GM18520 (cell line): Measurements from ENCODE around the gene UXS1.
"Not testable (repeated sequence)": the region's sequence is repeated elsewhere in the genome, so short reads cannot be mapped to it uniquely, and the experiment has no call there.

ENCODE experiments used
- ATAC-seq: cut with Tn5 transposase; IDR thresholded peaks from one replicate; pipeline ENCODE4 v1.9.1; 2021; ENCODE audit not compliant: unreplicated experiment

Gene UXS1

DNA sequence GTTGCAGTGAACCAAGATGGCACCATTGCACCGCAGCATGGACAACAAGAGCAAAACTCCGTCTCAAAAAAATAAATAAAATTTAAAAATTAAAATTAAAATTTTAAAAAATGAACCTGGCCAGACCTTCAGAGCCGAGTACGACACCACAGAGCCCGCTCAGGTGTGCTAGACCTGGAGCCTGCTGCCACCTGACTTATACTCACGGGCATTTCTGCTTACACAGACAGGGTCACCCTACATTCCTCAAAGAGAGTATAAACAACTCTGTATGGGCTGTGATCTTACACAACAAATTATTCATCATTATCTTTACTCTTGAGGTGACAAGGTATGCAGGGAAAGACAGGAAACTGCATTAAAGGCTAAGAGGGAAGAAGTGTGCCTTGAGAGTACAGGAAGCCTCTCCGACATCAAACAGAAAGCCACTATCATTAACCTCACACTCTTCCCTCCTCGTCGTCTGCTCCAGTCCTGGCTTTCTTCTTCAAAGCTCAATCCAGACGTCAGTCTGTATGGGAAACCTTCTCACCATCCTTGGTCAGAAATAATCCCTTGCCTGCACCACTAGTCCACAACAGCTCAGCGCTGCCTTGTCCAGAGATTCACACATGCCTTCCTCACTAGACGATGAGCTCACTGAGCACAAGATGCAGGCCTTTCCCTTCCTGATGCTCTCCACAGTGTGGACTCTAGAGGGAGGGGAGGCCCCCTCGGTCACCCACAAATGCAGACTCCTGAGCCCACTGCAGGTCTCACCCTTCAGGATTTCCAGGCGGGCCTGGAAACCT, 56.2 kb downstream of the UXS1 start:
- ATAC-seq = no peak

DNA sequence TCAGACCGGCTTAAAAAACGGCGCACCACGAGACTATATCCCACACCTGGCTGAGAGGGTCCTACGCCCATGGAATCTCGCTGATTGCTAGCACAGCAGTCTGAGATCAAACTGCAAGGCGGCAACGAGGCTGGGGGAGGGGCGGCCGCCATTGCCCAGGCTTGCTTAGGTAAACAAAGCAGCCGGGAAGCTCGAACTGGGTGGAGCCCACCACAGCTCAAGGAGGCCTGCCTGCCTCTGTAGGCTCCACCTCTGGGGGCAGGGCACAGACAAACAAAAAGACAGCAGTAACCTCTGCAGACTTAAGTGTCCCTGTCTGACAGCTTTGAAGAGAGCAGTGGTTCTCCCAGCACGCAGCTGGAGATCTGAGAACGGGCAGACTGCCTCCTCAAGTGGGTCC, 62.9 kb downstream of the UXS1 start:
- ATAC-seq = not testable (repeated sequence)

DNA sequence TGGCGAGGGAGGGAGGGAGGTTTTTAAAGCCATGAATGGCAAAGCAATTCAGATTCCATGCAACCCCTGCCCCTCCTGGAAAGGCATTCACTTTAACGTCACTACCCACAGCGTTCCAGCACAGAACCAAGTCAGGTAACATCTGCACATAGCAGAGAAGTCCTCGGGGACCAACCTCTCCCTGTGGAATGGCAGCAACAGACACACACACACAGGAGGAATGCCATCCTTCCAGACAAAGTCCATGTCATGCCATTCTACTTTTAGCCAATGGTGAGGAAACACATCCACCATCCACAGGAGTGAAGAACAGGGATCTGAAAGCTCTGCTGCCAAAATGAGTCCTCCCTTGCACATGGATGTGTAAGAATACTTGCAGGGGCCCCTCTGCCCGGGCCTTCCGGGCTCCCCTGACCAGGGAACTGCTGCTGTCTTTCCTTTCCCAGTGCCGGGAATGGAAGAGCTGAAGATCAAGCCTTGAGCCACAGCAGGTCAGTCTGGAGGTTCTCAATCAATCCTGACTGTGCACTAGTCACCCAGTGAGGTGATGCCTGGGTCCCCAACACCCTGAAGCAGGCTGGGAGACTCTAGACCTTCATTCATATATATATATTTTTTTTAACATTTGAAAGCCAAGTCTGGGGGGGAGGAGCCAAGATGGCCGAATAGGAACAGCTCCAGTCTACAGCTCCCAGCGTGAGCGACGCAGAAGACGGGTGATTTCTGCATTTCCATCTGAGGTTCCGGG, 63.7 kb downstream of the UXS1 start:
- ATAC-seq = no peak

DNA sequence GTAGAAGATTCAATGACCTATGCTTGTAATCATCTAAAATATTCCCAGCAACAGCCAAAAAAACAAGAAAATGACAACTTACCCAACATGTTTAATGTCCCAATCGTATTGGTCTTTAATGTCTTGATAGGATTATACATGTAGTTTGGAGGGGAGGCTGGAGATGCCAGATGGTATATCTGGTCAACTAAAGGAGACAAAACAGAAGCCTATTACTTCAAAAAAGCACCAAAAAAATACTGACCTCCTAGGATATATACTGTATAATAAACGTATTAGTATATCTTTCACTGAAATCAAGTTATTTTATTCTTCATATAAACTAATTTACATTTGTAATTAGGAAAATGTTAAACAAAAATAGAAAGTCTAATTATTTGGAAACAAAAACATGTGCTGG, 64.5 kb downstream of the UXS1 start:
- no peak for ATAC-seq

DNA sequence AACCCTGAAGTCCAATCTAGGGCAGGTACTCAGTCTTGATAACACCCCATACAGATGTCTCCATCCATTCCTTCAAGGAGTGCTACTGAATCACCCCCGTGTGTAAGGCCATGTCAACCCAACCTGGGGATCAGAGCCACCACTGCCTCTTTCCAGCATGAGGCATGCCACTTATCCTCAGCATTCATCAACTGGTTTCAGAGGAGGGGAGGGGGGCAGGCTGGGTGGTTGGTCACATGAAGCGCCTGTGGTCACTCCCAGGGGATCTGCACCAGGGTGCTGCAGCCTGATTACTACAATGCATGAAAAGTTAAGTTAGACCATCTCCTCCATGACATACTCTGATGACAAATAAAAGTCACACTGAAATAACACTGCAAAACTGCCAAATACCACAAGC, 65.0 kb downstream of the UXS1 start:
- ATAC-seq = no peak

DNA sequence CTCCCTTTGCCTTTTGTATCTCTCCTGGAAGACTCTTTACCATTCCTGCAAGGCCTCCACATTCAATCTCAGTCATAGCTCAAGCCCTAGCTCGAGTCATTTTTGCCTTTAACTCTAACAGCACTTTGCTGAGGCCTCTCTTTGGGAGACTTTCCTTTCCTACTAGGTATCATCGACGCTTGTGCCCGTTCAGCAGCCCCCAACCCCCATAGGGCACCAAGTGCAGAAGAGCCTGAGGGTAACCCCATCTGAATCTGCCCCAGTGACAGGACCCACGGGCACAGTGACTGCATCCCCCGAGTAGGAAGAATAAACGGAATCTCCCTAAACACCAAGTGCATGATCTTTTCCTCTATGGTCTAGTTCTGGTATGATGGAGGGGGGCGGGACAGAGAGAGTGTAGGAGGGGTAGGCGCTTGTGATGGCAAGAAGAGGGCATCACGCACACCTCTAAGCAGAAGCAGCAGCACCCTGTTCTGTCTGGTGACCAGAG, 66.3 kb downstream of the UXS1 start:
- ATAC-seq = no peak

DNA sequence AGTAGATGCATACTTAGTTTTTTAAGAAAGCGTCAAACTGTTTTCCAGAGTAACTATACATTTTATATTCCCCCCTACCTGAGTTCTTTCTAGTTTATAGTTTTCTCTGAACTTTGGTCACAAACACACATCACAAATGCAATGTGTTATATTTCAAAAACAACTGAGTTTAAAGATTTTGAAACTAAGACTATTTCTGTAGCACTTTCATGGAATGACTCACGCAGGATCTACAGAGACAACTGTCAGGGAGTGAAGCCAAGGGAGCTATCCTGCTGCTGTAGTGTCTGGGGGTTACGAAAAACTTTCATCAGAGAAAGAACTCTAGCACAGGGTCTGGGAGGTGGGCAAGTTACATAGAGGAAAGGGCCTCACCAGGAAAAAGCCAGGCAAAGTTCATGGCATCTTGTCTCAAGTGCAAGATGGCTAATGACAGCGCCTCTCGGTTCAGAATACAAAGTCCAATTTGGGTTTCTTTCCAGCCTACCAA, 66.8 kb downstream of the UXS1 start:
- no peak for ATAC-seq

DNA sequence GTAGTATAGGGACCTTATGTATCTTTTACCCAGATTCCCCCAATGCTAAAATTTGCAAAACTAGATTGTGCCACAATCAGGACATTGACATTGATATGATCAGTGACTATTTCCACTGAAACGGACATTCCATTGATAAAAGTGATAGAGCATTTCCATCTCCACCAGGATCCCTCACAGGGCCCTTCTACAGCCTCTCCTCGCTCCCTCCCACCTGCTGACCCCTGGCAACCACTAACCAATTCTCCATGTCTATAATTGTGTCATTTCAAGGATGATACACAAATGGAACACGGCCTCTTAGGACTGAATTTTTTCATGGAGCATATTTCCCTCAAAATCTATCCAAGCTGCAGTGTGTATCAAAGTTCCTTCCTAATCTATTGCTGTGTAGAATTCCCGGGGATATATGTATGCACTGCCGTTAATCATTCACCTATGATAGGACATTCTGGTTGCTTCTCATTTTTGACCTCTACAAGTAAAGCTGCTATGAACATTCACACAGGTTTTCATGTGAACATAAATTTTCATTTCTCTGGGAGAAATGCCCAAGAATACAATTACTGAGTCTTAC, 67.3 kb downstream of the UXS1 start:
- ATAC-seq = no peak

DNA sequence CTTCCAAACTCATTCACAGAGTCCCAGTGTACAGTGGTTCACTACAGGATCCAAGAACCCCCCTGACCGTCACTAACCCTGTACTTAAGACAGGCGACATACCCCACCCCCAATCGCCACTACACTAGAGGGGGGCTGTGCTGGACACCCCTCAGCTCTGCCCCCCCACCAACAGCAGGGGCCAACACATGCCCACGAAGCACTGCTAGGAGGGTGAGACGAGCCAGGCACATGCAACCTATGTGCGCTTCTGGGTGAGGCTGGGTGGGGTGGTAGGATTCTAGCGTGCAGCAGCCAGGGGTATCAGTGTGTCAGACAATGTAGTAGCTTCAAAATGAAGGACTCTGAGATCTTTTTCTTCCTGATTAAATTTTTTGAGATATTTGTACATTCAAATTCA, 67.8 kb downstream of the UXS1 start:
- no peak for ATAC-seq

DNA sequence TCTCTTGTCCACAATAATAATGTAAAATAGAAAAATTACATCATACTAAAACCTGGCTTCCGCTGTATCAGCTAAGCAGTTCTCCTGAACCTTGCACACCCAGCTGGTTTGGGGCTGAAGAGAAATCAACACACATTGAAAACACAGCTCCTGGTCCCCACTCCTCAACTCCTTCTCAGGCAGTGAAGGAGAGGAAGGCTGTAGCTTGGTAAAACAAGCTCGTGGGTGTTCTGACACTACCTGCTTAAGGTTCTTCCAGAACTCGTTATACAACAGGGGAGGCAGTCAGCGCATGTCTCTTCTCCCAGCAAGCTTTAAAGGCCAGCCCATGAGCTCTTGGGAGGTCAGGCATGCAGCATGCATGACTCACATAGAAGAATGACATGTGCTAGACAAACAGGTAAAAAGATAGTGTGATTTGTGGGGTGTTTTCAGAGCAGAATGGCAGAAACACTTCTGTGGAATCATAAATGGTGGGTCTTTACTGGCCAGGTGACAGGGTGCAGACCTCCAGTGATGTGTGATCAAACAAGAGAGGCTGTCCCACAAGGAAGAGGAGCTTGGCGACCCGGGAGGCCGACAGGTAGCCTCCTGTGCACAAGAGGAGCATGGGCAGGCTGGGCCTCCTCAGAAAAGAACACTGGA, 69.1 kb downstream of the UXS1 start:
- no peak for ATAC-seq

DNA sequence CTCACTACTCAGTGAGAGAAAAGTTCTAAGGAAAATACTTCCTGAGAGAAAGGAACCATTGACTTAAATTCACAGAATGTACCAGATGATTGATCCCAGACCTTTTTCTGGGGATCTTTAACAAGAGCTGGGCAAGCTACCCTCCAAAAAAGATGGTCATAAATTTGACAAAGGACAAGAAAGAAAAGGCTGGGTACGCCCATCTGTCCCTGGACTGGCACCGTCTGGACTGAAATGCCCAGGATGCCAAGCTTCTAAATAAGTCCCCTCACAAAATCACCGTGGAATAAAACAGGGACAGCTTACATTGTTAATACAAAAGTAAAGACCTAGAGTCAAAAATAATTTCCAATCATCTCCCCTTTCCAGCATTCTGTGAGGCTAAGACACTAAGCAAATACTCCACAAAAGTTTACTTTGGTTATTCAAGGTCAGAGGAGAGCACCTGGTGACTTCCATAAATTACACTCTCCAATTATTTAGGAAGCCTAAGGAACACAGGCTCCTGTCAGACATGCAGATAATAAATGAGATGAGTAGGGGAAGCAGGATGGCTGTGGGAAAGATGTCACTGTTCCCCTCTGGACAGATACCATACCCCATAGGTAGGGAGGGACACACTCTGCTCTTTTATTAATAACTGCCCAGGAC, 69.9 kb downstream of the UXS1 start:
- no peak for ATAC-seq

DNA sequence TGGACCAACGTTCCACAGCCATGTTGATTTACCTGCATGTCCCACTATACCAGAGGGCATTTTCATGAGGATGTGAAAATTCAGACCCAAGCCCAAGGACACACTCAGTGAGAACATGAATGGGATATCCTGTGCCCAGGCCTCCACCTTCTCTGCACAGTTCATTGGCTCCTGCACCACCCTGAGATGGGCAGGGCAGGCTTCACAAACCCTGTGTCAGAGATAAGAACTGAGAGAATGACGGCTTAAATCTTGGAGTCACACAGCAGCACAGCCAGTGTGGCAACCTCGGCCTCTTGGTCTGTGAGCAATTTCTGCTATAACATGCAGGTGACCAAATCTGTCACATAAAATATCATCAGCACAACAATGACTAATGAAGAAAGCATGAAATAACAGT, 71.9 kb downstream of the UXS1 start:
- no peak for ATAC-seq

DNA sequence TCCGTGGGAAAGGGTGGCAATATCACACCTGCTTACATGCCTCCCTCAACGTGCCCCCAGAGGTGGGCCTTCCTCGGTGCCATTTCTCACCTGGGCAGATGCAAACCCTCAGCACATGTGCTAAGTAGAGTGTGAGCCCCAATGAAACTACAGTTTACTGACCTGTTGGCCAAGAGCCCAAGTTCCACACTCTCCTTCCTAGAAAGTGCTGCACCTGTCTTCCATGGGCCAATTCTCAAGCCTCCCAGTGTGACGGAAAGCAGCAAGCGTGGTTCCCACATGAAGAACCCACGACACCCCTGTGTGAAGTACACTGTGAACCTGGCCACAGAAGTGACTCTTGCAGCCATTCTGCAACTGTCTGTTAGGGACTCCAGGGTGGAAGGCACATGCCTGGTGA, 73.7 kb downstream of the UXS1 start:
- ATAC-seq = no peak

DNA sequence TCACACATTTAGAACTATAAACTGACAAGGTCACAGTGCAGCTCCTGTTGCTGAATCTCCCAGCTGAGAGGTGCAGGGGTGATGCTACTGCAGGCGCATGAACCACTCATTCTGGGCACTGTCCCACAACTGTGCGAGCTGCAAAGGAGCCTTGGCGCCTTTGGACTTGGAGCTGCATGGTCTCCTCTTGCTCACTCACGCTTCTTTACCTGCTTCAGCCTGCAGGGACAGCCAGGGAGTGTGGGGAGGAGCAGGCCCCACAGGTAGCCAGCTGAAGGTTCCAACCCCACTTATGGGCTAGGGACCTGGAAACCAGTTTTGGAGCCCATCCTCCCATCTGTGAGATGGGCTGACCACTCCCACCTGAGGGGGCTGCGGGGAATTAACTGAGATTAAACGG, 75.0 kb downstream of the UXS1 start:
- no peak for ATAC-seq

DNA sequence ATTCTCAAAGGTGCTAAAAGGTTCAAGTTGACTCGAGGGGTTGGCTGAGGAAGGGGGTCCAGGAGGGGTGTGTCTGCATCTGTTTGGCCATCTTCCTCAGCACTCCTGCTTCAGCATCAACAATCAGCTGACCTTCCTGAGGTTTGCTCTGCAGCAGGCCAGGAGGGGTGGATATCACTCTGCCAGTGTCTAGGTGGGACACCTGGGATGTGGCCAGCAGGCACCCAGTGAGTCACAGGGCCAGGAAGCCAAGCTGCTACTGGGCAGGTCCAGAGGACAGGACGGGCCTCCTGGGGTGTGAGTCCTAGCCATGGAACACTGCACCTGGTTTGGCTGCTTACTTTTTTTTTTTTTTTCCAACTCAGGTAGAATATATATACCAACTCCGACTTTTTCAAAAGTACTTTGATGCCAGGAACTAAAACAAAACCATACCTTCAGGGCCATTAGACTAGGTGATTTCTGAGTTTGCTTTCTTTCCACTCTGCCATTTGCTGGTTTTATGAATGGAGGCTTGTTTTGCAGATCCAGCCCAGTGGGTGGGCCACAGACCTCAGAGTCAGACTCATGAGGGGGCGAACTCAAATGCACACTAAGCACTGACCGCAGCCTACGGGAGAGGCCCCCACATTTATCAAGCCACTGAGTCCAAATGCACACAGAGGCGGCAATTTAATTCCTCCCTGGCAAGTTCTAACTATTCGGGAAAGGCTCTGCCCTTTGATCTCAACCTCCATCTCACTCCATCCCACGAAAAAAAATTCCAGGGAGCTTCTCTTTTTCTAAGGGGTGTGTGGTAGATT, 76.0 kb downstream of the UXS1 start:
- no peak for ATAC-seq

DNA sequence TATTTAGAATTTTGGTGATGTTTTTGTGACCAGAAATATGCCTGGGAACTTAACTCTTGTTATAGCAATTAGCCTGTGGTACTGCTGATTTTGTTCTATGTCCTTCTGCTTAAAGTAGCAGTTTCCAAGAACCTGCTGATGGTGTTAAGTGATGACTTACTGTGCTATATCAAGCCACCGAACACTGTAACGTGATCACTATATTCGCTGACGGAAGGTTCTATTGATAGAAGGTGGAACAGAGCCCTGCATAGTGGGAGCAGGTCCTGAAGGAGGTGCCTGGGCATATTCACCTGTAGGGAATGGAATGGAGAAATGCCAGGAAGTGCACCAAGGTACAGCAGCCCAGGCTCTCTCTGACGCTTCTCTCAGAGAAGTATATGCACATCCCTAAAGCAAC, 76.8 kb downstream of the UXS1 start:
- no peak for ATAC-seq

DNA sequence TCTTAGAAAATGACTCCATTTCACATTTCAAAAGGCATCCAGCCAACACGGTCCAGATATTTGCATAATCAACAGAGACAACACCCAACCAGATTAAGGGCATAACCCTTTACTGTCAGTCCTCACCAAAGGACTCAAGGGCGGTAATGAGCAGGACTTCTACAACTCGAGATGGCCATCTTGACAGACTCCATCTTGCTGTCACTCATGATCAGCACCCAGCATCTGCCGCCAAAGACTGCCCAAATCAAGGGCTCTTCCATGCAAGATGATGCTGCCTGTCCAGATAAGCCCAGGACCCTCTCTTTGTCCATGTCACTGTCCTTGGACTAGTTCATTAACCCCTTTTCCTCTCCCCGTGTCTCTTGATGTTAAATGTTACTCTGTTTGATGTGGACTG, 77.9 kb downstream of the UXS1 start:
- ATAC-seq = no peak

DNA sequence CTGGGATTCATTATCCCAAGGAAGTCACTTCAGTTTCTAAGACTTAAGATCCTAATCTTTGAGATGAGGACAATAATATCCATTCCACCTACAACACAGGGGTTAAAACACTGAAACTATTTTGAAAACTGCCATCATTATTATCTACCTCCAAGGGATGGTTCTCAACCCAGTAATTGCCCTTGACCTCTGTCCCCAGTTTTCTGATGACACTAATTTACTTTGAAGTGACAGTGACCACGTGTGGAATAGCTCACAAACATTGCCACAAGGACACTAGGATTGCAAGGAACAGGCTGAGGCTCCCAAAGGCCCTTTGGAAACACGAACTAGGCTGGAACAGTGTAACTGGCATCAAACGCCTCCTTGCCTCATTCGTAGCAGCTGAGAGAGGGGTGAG, 78.4 kb downstream of the UXS1 start:
- no peak for ATAC-seq

DNA sequence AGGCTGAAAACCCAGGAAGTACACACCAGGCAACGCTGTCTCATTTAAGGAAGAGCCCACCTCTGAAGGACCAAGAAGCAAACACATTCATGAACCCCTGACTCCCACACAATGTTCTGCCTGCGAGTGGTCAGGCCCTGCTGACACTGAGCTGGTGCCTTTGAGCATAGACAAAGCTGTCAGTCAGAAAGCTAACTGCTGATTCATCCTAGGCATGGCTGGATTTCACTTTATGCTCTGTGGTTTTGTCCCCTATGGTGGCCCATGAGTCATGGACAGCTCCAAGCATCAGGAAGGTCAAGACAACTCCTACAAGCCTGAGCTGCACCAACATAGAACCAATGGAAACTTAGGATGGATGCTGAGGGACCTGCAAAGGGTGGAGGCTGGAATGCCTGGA, 78.9 kb downstream of the UXS1 start:
- ATAC-seq = peak; percentile 76

DNA sequence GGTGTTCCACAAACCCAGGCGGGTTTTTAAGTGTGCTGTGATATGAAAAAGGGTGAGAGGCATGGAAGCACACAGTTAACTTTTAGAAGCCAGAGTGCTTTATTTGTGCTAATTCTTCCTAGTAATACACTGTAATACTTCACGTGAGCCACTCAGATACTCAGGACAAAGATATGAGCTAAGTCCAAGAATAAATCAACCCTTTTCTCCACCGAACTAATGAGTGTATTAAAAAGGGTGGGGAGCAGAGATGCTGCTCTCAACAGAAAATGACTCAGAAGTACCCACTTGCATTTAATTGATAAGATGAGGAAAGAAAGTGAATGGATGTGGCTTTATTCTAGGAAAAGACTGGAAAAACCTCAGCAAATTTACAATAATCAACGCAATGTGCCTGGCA, 79.9 kb downstream of the UXS1 start:
- ATAC-seq = no peak
